Activated CD4-positive, alpha-beta memory T cell treated with anti-CD3 and anti-CD28 coated beads for 36 hours (primary cell): ENCODE results near the gene TRIM74. TPM values are rescaled to one million over a fixed set of nuclear protein-coding genes. Genes with fewer than 3 reads are reported as not detected.
"Not testable (repeated sequence)": the region's sequence is repeated elsewhere in the genome, so short reads cannot be mapped to it uniquely, and the experiment has no call there.

Experiments used
- CTCF ChIA-PET: fragments of 350-600 bp; sonication (Branson Sonifier 250); formaldehyde crosslinking; loops from one replicate; lab custom pipeline; 2021; ENCODE audit warnings: antibody characterized with exemption, inconsistent platforms; lab: Charles Lee
- POLR2A ChIA-PET: fragments of 350-600 bp; sonication (Branson Sonifier 250); formaldehyde crosslinking; loops from one replicate; lab custom pipeline; 2021; ENCODE audit warnings: antibody characterized with exemption; lab: Charles Lee
- DNase-seq: peaks from one replicate; pipeline ENCODE4 v3.0.0-alpha.2; 2020
- H3K27ac Mint-ChIP-seq: one replicate; pipeline ENCODE4 v1.8.0; 2021; ENCODE audit warnings: mixed read lengths
- H3K27me3 Mint-ChIP-seq: one replicate; pipeline ENCODE4 v1.8.0; 2021; ENCODE audit warnings: mixed read lengths
- H3K36me3 Mint-ChIP-seq: one replicate; pipeline ENCODE4 v1.8.0; 2021; ENCODE audit warnings: mixed read lengths
- H3K4me1 Mint-ChIP-seq: one replicate; pipeline ENCODE4 v1.8.0; 2021; ENCODE audit warnings: low read depth, mixed read lengths
- H3K4me3 Mint-ChIP-seq: one replicate; pipeline ENCODE4 v1.8.0; 2021; ENCODE audit warnings: mild to moderate bottlenecking, mixed read lengths
- H3K9me3 Mint-ChIP-seq: one replicate; pipeline ENCODE4 v1.8.0; 2021; ENCODE audit warnings: mixed read lengths
- intact Hi-C: fragments of 100-400 bp; cut with micrococcal nuclease; formaldehyde crosslinking; loops from one replicate; pipeline ENCODE4 v1.15.1; 2023
- total RNA-seq, 2 experiments: library from RNA; stranded (reverse); gene quantifications; one replicate each; pipeline ENCODE4 v1.2.3, GENCODE V29; 2021

Gene TRIM74
- total RNA-seq = 1 to 10 TPM in 1 of 2 experiments, under 1 TPM in 1; 0.63 to 1.1 TPM

DNA sequence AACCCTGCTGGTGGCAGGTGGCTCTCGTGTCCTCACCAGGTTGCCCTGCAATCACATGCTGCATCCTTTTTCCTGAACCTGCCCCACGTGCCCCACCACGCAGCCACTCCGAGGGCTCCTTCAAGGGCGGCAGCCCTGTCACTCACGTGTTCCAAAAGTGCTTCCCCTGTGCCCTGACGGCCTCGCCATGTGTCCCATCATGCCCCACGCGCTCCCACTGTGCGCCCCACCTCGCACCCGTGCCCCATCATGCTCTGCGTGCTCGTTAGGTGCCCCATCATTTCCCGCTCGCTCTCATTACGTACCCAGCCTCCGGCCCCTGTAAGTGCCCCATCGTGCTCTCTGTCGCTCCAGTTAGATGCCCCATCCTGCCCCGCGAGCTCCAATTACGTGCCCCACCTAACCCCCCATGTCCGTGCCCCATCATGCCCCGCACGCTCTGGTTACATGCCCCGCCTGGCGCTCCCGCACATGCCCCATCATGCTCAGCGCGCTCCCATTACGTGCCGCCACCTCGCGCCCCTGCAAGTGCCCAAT, at the start of gene TRIM74:
TSS of gene TRIM74 (minus strand) at position 487 of the 537 bp plus-strand sequence. CDS start 3,309 bp downstream, outside the sequence.
- CTCF ChIA-PET, H3K27me3 Mint-ChIP-seq, intact Hi-C loops, DNase-seq, H3K4me1 Mint-ChIP-seq, H3K4me3 Mint-ChIP-seq, POLR2A ChIA-PET, H3K27ac Mint-ChIP-seq, H3K36me3 Mint-ChIP-seq, H3K9me3 Mint-ChIP-seq: not testable (repeated sequence)

DNA sequence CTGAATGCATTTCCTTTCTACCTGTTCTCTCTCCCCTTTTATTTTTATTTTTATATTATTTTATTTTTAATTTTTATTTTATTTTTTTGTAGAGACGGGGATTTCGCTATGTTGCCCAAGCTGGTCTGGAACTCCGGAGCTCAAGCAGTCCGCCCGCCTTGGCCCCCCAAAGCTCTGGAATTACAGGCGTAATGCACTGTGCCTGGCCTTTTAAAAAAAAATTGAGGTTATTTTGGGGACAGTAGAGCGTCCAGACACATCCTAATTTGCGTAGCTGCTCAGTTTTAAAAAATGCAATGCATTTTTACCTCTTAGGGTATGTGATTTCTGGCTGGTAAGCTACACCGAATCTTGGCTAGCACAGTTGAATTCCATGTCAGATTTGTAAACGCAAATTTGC, 37.2 kb upstream of the TRIM74 start:
- intact Hi-C loops, H3K27me3 Mint-ChIP-seq, DNase-seq, H3K27ac Mint-ChIP-seq, H3K9me3 Mint-ChIP-seq, H3K36me3 Mint-ChIP-seq, POLR2A ChIA-PET, H3K4me1 Mint-ChIP-seq, CTCF ChIA-PET: not testable (repeated sequence)
- H3K4me3 Mint-ChIP-seq = peak overlapping the region; percentile 48

DNA sequence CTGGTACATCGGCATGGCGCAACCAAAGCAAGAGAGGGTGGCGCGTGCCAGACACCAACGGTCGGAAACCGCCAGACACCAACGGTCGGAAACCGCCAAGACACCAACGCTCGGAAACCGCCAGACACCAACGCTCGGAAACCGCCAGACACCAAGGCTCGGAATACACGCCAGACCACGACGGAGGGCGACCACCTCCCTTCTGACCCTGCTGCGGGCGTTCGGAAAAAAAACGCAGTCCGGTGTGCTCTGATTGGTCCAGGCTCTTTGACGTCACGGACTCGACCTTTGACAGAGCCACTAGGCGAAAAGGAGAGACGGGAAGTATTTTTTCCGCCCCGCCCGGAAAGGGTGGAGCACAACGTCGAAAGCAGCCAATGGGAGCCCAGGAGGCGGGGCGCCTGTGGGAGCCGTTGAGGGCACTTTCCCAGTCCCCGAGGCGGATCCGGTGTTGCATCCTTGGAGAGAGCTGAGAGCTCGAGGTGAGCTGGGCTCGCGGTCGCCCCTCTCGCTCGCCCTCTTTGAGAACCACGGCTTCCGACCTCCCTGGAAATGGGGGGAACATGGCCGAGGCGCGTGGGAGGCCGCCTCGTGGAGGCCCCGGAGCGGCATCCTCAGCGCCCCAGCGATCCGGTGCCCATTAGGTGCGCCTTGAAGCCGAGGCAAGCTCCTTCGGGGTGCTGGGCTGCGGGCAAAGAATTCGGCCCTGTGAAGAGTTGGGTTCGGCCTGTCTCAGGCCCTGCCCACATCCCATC, 36.6 kb upstream of the TRIM74 start:
- H3K36me3 Mint-ChIP-seq, H3K9me3 Mint-ChIP-seq, POLR2A ChIA-PET, H3K27me3 Mint-ChIP-seq, CTCF ChIA-PET, H3K4me1 Mint-ChIP-seq, intact Hi-C loops: not testable (repeated sequence)
- Mint-ChIP-seq H3K4me3 (peak overlapping the region; percentile 97), H3K27ac (peak overlapping the region; percentile 100)
- DNase-seq = peak; percentile 95

DNA sequence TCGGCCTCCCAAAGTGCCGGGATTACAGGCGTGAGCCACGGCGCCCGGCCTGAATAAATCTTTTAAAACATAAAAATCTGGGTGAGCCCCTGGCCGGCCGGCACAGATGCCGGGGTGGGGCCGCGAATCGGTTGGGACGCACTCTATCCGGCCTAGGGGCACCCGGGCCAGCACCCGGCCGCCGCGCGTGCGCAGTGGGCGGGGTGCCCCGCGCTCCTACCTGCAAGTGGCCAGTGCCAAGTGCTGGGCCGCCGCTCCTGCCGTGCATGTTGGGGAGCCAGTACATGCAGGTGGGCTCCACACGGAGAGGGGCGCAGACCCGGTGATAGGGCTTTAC, 36.1 kb upstream of the TRIM74 start:
- CTCF ChIA-PET, intact Hi-C loops, H3K4me1 Mint-ChIP-seq: not testable (repeated sequence)

DNA sequence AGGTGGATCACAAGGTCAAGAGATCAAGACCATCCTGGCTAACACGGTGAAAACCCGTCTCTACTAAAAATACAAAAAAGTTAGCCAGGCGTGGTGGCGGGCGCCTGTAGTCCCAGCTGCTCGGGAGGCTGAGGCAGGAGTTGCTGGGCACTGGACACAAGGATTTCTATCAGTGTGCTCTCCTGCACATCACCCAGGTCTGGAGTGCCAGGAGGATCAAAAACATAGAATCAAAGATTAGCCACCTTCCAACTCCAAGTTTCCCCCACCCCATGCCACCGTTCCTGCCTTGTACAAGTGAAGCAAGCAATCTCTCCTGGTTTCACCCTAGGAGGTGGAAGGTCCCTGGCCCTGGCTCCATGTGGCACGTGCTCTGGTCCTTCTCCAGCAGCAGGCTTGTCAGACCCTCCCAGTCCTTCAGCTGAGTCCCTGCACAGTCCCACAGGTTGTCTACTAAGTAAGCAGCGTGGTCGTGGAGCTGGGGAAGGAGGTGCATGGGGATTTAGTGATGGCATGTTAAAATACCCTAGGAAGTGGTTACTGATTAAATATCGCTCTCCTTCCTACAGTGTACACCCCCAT, 28.7 kb upstream of the TRIM74 start:
- H3K36me3 Mint-ChIP-seq, H3K27me3 Mint-ChIP-seq, CTCF ChIA-PET, intact Hi-C loops, H3K27ac Mint-ChIP-seq, H3K9me3 Mint-ChIP-seq, POLR2A ChIA-PET, DNase-seq, H3K4me1 Mint-ChIP-seq, H3K4me3 Mint-ChIP-seq: not testable (repeated sequence)

More for the DNA sequence above, 36.1 kb upstream of the TRIM74 start:
- POLR2A ChIA-PET, H3K36me3 Mint-ChIP-seq, H3K27me3 Mint-ChIP-seq, H3K9me3 Mint-ChIP-seq: not testable (repeated sequence)
- peak overlapping the region; percentile 100 for H3K27ac Mint-ChIP-seq
- H3K4me3 Mint-ChIP-seq = peak overlapping the region; percentile 97
- peak; percentile 81 for DNase-seq

DNA sequence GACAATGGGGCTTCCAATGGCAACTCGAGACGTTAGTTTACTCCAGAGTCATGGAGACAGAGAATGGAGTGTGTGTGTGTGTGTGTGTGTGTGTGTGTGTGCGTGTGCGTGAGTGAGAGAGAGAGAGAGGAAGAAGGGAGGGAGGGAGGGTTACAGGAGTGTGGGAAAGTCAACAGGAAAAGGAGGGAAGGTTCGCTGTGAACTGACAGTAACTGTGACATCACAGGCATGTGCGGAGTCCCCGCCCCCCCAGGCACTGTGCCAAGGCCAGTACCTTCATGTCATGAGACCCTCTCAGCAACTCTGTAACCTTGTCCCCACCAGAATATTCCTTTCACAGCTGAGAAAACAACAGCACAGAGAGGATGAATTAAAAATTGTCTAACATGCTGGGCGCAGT, 28.2 kb upstream of the TRIM74 start:
- H3K36me3 Mint-ChIP-seq, CTCF ChIA-PET, H3K9me3 Mint-ChIP-seq, H3K4me1 Mint-ChIP-seq, DNase-seq, H3K4me3 Mint-ChIP-seq, intact Hi-C loops, H3K27ac Mint-ChIP-seq, H3K27me3 Mint-ChIP-seq, POLR2A ChIA-PET: not testable (repeated sequence)

DNA sequence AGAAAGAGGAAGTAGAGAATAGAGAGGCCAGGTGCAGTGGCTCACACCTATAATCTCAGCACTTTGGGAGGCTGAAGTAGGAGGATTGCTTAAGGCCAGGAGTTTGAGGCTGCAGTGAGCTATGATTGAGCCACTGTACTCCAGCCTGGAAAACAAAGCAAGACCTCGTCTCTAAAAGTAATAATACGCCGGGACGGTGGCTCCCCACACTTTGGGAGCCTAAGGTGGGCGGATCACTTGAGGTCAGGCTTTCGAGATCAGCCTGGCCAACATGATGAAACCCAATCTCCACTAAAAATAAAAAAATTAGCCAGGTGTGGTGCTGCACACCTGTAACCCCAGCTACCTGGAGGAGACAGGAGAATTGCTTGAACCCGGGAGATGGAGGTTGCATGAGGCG, 26.2 kb upstream of the TRIM74 start:
- intact Hi-C loops, H3K9me3 Mint-ChIP-seq, POLR2A ChIA-PET, CTCF ChIA-PET, H3K4me1 Mint-ChIP-seq, DNase-seq, H3K4me3 Mint-ChIP-seq, H3K36me3 Mint-ChIP-seq, H3K27ac Mint-ChIP-seq, H3K27me3 Mint-ChIP-seq: not testable (repeated sequence)

DNA sequence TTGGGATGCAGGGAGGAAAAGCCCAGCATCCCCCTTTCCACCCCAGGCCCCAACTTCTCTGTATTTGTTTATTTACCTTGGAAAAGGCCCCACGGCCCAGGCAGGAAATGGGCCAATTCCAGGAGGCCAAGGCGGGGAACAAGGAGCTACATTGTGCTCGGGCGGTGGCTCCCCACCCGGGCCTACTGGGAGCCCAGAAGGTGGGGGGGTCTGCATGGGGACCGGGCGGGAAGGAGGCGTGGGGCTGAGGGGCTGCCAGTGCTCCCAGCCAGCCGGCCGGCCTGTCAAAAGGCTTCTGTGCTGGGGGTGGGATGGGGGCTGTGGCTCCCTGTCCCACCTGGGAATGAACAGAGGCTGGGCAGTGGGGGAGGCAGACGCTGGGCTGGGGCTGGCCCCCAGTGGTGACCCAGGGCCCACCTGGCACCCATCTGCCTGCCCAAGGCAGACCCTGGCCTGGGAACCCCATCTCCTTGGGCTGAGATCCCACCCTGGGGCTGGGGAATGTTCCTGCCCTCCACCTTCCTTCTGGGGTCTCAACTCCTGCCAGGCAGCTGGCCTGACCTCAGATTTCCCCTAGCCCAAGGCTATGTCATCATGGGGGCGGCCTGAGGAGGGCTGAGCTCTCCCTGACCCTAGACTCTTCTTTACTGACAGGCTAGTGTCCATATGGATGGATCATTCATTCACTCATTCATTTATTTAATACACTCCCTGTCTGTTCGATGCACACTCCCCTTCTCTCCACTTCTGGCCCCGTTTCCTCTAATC, 21.1 kb upstream of the TRIM74 start:
- H3K27ac Mint-ChIP-seq, intact Hi-C loops, H3K4me3 Mint-ChIP-seq, DNase-seq, POLR2A ChIA-PET, H3K36me3 Mint-ChIP-seq, H3K4me1 Mint-ChIP-seq, H3K27me3 Mint-ChIP-seq, H3K9me3 Mint-ChIP-seq, CTCF ChIA-PET: not testable (repeated sequence)

DNA sequence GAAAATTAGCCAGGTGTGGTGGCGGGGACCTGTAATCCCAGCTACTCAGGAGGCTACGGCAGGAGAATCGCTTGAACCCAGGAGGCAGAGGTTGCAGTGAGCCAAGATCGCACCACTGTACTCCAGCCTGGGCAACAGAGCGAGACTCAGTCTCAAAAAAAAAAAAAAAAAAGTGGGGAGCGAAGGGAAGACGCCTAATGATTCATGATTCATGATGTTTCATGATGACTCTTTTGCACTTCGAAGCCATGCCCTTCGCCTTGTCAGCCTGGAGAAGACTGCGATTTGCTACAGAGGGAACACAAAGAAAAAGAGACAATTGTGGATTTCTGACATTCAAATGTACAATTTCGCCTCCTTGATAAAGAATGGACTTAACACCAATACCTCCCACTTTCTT, 12.8 kb upstream of the TRIM74 start:
- H3K27me3 Mint-ChIP-seq, H3K27ac Mint-ChIP-seq, H3K9me3 Mint-ChIP-seq, DNase-seq, POLR2A ChIA-PET, CTCF ChIA-PET, intact Hi-C loops, H3K36me3 Mint-ChIP-seq, H3K4me1 Mint-ChIP-seq, H3K4me3 Mint-ChIP-seq: not testable (repeated sequence)

DNA sequence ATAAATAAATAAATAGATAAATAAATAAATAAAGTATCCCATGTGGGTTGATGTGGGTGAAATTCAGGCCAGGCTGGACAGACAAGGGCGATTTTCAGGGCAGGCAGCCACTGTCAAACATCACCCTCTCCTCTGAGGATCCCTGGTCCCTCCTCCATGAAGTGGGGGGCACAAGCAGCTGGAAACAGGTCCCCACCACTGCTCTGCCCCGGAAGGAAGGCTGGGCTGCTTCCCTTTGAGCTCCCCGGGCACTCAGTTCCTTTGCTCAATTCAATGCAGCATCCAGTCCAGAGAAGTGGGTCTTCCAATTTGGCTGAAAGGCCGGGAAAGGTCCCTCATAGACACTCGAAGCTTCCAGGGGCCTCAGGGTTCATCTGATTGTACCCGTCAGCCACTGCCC, 11.1 kb upstream of the TRIM74 start:
- H3K36me3 Mint-ChIP-seq, H3K9me3 Mint-ChIP-seq, H3K27me3 Mint-ChIP-seq, H3K4me1 Mint-ChIP-seq, H3K27ac Mint-ChIP-seq, H3K4me3 Mint-ChIP-seq, intact Hi-C loops, DNase-seq, CTCF ChIA-PET, POLR2A ChIA-PET: not testable (repeated sequence)

DNA sequence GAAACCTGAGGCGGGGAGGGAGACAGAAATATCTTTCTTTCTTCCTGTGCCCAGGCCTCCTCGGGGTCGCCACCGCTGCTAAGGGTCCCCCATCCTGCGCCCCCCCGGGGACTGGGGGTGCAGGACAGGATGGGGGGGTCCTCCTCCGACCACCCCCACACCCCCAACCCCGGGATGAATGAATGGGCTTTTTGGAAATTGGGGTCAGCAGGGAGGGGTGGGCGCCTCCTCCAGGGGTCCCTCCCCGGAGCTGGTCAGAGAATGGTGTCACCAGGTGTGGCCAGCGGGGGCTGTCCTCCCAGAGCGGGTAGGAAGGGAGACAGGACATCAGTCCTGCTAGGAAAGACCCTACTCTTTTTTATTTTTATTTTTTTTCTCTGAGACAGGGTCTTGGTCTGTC, 7.2 kb upstream of the TRIM74 start:
- H3K27me3 Mint-ChIP-seq, H3K9me3 Mint-ChIP-seq, H3K36me3 Mint-ChIP-seq, POLR2A ChIA-PET, CTCF ChIA-PET, H3K4me3 Mint-ChIP-seq, intact Hi-C loops, DNase-seq, H3K4me1 Mint-ChIP-seq, H3K27ac Mint-ChIP-seq: not testable (repeated sequence)

DNA sequence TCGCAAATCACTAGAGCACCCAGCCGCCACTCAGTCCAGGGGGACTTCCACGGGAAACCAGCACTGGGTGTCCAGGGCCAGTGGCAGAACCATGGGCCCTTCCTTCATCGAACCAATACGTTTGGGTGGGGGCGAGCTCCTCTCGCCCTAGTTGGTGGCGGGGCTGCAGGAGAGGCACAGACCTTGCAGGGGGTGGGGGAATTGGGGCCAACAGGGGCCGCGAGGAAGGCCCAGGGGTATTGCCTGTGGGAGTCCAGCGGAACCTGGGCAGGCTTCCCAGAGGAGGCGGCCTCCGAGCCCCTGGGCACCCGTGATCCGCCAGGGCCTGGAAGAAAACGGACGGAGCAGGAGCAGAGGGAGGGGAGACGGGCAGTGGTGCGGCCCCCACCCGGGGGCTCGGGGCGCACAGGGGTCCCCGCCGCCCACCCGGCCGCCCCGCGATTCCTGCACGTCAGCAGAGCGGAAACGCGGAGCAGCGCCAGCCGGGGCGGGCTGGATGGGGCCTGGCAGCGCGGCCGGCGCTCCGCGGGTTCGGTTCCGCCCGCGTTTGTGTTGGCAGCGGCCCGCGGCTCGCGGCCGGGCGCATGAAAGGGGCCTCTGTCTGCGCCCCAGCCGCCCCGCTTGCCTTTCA, 6.5 kb upstream of the TRIM74 start:
- H3K27ac Mint-ChIP-seq, intact Hi-C loops, DNase-seq, H3K9me3 Mint-ChIP-seq, H3K36me3 Mint-ChIP-seq, POLR2A ChIA-PET, H3K27me3 Mint-ChIP-seq, CTCF ChIA-PET, H3K4me1 Mint-ChIP-seq, H3K4me3 Mint-ChIP-seq: not testable (repeated sequence)
